Uterus (tissue), 2 donors: ENCODE data around the gene CEMIP.

ENCODE experiments used
- POLR2A ChIP-seq, 2 donors: fragments of 450-650 bp; IDR thresholded peaks; one replicate each; pipeline ENCODE4 v1.6.1; 2016; ENCODE audit warnings: antibody characterized with exemption in 2 of 2, mild to moderate bottlenecking in 1 of 2, moderate library complexity in 1 of 2
- TF ChIP-seq, protein P1 (sequence below), 4 experiments: fragments of 200-600 bp in 2 of 4; fragments of 450-650 bp in 2 of 4; sonication (generic) in 2 of 4; IDR thresholded peaks; one replicate each; pipeline ENCODE4 v1.5.1; 2016 to 2019; ENCODE audit warnings: antibody characterized with exemption in 4 of 4, mild to moderate bottlenecking in 2 of 4, moderate library complexity in 1 of 4

DNA sequence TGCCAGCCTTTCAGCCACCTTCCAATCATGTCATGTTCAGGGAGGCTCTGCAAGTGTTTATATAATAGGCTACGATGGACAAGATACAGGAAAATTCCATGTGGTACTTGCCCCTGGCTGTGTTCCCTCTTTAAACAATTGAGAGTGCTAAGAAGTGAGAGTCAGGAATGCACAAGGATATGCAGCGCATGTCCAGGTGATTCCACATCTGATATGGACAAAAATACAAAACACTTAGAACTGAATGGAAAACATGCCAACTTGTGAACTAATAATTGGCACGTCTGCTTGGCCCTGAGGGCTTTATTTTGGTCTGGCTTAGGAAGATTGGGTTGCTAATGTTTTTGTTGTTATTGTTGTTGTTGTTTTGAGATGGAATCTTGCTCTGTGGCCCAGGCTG, 100.9 kb downstream of the CEMIP start:
- TF ChIP-seq, protein P1, sequence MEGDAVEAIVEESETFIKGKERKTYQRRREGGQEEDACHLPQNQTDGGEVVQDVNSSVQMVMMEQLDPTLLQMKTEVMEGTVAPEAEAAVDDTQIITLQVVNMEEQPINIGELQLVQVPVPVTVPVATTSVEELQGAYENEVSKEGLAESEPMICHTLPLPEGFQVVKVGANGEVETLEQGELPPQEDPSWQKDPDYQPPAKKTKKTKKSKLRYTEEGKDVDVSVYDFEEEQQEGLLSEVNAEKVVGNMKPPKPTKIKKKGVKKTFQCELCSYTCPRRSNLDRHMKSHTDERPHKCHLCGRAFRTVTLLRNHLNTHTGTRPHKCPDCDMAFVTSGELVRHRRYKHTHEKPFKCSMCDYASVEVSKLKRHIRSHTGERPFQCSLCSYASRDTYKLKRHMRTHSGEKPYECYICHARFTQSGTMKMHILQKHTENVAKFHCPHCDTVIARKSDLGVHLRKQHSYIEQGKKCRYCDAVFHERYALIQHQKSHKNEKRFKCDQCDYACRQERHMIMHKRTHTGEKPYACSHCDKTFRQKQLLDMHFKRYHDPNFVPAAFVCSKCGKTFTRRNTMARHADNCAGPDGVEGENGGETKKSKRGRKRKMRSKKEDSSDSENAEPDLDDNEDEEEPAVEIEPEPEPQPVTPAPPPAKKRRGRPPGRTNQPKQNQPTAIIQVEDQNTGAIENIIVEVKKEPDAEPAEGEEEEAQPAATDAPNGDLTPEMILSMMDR (IDR thresholded peaks at IDR 0.05) = no peak
- no peak for TF ChIP-seq POLR2A (IDR thresholded peaks at IDR 0.05)
